ENCODE data around the gene PLPP3. TPM values are rescaled to one million over a fixed set of nuclear protein-coding genes. Genes with fewer than 3 reads are reported as not detected.

The PLPP3 gene
- total RNA-seq, 2 donors from 2014 or later: 83.1 to 94.1 TPM

DNA sequence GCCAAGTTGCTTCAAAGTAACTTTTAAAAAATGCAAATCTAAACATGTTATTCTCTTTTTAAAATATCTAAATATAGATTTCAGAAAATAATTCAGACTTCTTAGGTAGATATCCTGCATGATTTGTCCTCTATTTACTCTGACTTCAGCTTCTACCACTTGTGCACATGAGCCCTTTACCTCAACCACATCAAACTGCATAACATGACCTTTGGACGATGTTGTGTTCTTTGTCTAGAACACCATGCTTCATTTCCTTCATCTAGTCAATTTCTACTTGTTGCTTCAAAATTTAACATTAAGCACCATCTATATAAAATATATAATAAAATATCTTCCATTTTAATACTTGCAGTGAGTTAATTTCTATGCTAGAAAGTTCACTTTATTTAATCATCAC, 96.9 kb downstream of the PLPP3 start:
- no peak for DNase-seq (ENCODE audit: low spot score)
- Histone ChIP-seq H3K4me1 (peaks cover 0 to 11% of the 10 kb centered on the region in 2 donors), H3K9me3 (no peaks in the 10 kb centered on the region), H3K27me3 (no peaks in the 10 kb centered on the region), H3K36me3 (no peaks in the 10 kb centered on the region), H3K4me3 (no peak overlapping the region), H3K27ac (no peak overlapping the region)
- TF ChIP-seq CTCF (IDR thresholded peaks at IDR 0.05): no peak

GRCh38 chr1:56481140-56481694, 98.1 kb downstream of the PLPP3 start:
- H3K36me3 ChIP-seq: no peaks in the 10 kb centered on the region
- peaks cover 0 to 20% of the 10 kb centered on the region in 2 donors for H3K4me1 ChIP-seq
- DNase-seq (ENCODE audit: low spot score): no peak
- no peaks in the 10 kb centered on the region for H3K27me3 ChIP-seq
- H3K9me3 ChIP-seq: no peaks in the 10 kb centered on the region
- no peak overlapping the region for H3K4me3 ChIP-seq
- no peak overlapping the region for H3K27ac ChIP-seq
- no peak for TF ChIP-seq CTCF (IDR thresholded peaks at IDR 0.05)

GRCh38 chr1:56478734-56479133, 100.6 kb downstream of the PLPP3 start:
- no peak for DNase-seq (ENCODE audit: low spot score)
- Histone ChIP-seq H3K27ac (no peak overlapping the region), H3K36me3 (no peaks in the 10 kb centered on the region), H3K4me1 (peaks cover 0 to 25% of the 10 kb centered on the region in 2 donors), H3K4me3 (no peak overlapping the region), H3K9me3 (no peaks in the 10 kb centered on the region), H3K27me3 (no peaks in the 10 kb centered on the region)
- TF ChIP-seq CTCF (IDR thresholded peaks at IDR 0.05): no peak

DNA sequence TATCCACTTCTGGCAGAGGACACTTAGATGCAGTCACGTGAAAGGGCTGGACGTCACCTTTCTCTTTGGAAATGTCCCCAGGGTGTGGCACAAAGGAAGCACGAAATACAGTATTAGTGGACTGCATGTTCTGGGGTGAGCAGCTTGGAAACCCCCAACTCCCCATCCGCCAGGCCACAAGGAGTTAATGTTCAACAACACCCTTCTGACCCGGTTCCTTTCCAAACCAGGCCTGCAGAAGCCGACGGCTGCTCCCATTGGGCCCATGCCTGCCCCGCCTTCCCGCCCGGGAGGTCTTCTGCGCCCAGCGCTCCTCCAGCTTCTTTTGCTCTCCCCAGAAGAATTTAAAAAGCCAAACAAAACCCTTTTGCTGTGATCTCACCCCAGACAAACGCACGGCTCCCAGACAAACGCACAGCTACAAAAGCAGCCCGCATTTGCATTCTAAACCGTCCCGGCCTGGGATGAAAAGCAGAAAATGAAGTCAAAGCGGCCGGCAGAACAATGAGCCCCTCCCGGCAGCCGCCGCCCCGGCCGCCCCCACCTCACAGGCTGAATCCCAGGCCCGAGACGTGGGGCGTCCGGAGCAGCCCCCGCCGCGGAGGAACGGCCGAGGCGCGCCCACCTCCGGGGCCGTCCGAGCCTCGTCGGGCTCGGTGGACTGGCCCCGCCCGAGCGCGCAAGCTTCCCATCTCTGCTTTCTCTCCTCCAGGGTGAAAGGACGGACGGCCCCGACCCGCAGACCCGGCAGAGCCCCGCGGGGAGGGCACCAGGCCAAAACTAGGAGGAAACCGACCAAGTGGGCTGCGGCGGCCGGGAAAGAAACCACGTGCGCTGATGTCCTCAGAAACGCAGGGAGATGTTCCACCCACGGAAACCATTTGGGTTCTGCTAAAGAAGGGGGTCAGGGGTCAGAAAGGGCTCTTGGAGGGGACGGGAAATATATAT, 101.9 kb downstream of the PLPP3 start:
- Histone ChIP-seq H3K4me1 (peaks cover 0 to 34% of the 10 kb centered on the region in 2 donors), H3K9me3 (no peaks in the 10 kb centered on the region), H3K36me3 (no peaks in the 10 kb centered on the region), H3K27me3 (no peaks in the 10 kb centered on the region), H3K4me3 (peak overlapping the region; percentile 51 to 70), H3K27ac (peak overlapping the region; percentile 94)
- peak; percentile 68 for DNase-seq (ENCODE audit: low spot score)
- TF ChIP-seq CTCF (IDR thresholded peaks at IDR 0.05): no peak

DNA sequence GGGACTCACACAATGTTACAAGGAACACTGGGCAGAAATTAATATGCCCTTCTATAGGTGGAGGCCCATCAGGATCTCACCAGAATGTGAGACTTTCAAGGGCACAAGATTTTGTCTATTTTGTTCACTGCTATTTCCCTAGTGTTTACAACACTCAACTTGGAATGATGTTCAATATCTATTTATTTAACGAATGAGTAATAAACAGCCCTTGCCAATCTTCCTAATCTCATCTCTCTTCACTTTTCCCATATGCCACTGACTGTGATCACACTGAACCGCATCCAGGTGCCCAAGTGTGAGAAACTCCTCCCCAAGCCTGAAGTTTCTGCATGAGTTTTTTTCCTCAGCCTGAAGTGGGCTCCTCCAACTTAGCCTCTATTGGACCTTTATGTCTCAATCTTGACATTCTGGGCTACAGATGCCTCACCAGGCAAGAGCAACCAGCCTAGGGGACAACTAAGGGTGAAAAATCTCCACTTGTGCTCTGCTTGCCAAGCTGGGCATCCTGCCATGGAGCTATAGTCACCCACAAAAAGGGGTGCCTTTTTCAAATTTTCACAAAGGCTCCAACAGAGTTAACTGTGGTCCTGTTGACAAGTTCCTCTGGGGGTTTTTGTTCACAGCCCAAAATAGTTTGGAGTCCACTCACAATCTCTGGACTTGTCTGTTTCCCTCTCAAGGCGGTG, 105.6 kb downstream of the PLPP3 start:
- no peak for DNase-seq (ENCODE audit: low spot score)
- Histone ChIP-seq H3K4me1 (peaks cover 0 to 54% of the 10 kb centered on the region in 2 donors), H3K36me3 (no peaks in the 10 kb centered on the region), H3K4me3 (no peak overlapping the region), H3K27ac (peak overlapping the region in 1 of 2 donors; percentile 30), H3K27me3 (no peaks in the 10 kb centered on the region), H3K9me3 (no peaks in the 10 kb centered on the region)
- TF ChIP-seq CTCF (IDR thresholded peaks at IDR 0.05): no peak

All from right atrium auricular region (tissue), 2 donors.